CD4-positive, alpha-beta T cell treated with Interleukin-4 for 1 hour (primary cell): ENCODE results near the gene TK1.
"Not testable (repeated sequence)": the region's sequence is repeated elsewhere in the genome, so short reads cannot be mapped to it uniquely, and the experiment has no call there.

Experiments used
- DNase-seq, 2 donors: peaks; one replicate each; pipeline ENCODE4 v3.0.0-alpha.2; 2020 to 2022

TK1 gene, protein sequence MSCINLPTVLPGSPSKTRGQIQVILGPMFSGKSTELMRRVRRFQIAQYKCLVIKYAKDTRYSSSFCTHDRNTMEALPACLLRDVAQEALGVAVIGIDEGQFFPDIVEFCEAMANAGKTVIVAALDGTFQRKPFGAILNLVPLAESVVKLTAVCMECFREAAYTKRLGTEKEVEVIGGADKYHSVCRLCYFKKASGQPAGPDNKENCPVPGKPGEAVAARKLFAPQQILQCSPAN

DNA sequence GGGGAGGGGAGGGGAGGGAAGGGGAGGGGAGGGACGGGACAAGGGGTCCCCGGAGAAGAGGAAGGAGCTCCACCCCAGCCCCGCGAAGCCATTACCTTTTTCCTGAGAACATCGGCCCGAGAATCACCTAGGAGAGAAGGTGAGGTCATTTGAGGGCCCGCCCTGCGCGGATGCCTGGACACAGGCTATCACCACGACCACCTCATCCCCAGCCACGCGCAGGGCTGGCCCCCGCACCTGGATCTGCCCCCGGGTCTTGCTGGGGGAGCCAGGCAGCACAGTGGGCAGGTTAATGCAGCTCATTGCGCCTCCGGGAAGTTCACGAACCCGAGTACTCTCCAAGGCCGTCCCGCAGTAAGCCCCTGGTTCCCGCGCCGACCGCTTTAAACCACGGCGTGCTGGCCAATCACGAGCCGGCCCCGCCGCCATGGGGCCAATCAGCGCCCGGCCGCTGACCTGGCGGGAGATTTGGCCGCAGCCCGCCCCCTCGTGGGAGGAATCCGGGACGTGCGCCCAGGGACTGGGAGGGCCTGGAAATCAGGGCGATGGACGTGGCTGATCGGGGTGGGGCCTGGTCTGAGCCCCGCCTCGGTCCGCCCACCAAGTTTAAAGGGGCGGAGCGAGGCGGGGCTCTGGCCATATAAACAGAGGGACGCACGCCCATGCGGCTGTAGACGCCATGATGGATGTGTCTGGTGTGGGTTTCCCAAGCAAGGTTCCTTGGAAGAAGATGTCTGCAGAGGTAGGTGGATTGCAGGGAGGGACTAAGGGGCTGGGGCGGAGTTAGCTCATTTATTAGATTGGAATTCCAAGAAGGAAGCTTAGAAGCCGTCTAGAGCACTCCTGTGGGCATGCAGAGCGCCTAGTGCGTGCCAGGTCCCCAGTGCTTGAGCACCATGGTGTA, at the start of gene TK1, which contains the start of gene AFMID:
TK1 (minus strand) TSS at position 361 of the 904 bp plus-strand sequence; CDS start at position 303, 58 bp downstream.
AFMID (plus strand) TSS at position 671 of the 904 bp plus-strand sequence; CDS start at position 680, 9 bp downstream.
- DNase-seq, result peak; percentile 88 to 90

DNA sequence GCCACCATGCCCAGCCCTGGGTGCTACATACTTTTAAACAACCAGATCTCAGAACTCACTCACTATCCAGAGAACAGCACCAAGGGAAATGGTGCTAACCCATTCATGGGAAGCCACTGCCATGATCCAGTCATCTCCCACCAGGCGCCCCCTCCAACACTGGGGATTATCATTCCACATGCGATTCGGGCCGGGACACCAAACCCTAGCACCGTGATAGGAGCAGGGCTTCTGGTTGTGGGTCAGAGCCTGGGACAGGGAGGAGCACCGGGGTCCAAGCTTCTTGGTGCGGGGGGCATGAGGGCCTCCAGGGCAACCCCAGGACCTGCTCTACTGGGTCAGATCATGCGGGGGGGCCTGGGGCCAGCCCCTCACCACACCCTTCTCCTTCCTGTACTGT, 49.0 kb upstream of the TK1 start:
- DNase-seq, result no peak

DNA sequence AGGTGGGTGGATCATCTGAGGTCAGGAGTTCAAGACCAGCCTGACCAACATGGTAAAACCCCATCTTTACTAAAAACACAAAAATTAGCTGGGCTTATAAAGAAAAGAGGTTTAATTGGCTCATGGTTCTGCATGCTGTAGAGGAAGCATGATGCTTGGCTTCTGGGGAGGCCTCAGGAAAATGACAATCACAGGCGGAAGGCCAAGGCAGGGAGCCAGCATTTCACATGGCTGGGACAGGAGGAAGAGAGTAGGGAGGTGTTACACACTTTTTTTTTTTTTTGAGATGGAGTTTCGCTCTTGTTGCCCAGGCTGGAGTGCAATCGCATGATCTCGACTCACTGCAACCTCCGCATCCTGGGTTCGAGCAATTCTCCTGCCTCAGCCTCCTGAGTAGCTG, 48.2 kb upstream of the TK1 start:
- not testable (repeated sequence) for DNase-seq

GRCh38 chr17:78234261-78234865, 47.5 kb upstream of the TK1 start:
- no peak for DNase-seq

GRCh38 chr17:78233678-78234077, 46.8 kb upstream of the TK1 start:
- no peak for DNase-seq

DNA sequence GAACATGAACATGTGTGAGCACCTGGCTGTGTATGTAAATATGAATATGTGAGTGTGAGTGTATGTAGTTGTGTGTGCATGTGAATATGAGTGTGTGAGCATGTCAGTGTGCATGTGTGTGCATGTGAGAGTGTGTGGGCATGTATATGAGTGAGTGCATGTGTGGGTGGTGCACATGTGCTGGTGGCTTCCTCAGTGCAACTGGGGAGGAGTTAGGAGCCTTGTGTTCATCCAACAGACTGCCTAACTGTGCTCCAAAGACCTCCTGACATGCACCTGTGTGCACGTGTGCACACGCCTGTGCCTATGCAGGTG, 46.0 kb upstream of the TK1 start:
- no peak for DNase-seq

DNA sequence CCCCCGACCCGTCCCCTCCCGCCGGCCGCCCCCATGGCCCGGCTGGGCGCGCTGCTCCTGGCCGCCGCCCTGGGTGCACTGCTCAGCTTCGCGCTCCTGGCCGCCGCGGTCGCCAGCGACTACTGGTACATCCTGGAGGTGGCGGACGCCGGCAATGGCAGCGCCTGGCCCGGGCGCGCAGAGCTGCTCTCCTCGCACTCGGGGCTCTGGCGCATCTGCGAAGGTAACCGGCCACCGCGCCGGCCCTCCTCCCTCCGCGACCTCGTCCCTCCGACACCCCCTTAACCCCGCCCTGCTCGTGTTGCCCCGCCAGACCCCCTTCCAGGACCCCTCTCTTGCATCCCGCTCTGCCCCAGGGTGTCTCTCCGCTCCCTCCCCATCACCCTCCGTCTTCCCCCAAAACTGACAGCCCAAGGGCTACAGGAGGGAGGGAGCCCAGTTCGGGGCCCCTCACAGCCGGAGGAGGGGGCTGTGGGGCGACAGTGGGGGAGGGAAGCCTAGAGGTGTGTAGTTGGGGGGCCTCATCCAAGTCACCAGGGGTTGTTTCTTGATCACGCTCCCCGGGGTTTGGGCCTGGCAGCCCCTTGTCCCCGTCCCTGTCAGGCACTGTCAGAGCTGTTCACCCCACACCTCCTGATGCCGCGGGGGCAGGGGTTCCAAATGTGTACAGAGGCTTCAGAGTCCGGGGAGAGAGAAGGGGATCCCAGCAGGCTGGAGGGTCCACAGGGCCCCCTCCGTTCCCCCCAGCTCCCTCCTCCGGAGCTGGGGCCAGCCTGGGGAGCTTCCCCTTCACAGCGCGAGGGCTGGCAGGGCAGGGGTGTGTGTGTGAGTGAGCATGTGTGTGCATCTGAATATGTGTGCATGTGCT, 45.4 kb upstream of the TK1 start:
- DNase-seq, result no peak

DNA sequence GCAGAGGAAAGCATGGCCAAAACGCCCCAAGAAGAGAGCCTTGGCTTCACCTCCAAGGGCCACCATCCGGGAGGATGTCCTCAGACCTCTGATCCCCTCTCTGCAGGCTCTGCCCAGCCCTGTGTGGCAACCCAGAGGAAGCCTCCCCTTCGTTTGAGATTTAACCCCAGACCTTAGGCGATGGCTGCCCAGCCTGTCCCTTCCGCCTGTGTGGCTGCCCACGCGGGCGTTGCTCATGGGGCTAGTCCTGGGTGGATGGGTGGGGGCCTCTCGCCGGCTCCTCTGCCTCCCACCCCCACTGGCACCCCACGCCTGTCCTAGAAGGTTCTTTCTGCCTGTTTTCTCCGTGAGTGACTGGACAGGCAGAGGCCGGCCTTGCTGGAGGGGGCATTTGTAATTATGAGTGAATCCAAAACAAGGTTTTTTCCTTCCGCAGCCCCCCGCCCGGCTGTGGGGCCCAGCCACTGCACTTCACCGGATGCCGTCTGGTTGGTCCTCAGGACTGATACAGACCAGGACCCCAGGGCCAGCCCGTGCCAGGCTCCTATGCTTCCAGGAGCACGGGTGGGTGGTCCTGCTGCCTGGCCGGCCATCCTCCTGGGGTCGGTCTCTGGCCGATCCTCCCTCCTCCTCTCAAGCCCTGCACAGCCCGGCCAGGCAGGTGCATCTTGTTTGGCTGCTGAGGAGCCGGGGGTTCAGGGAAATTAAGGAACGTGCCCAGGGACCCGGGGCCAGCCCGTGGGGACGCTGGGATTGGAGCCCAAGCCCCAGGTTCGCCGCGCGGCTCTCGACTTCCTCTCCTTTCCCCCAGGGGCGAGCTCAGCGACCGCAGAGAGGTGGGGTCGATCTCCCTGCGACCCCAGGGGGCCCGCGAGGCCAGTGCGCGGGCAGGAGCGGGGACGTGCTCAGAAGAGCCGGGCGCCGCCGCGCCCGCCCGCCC, 44.4 kb upstream of the TK1 start, which contains the start of gene TMEM235:
TMEM235 (plus strand) TSS at position 636 of the 940 bp plus-strand sequence. CDS start 393 bp downstream, outside the sequence.
- DNase-seq, result no peak

GRCh38 chr17:78230252-78230962, 43.6 kb upstream of the TK1 start:
- DNase-seq, result no peak

DNA sequence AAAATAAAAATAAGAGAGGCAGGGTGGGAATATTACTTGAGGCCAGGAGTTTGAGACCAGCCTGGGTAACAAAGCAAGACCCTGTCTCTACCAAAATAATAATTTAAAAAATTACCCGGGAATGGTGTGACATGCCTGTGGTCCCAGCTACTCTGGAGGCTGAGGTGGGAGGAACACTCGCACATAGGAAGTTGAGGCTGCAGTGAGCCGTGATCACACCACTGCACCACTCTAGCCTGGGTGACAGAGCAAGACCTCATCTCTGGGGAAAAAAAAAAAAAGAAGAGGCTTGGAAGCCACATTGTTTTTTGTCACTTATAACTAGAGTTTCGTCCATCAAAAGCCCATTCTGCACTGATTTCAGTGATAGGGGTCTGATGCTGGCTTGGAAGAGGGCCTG, 41.3 kb upstream of the TK1 start:
- no peak for DNase-seq

DNA sequence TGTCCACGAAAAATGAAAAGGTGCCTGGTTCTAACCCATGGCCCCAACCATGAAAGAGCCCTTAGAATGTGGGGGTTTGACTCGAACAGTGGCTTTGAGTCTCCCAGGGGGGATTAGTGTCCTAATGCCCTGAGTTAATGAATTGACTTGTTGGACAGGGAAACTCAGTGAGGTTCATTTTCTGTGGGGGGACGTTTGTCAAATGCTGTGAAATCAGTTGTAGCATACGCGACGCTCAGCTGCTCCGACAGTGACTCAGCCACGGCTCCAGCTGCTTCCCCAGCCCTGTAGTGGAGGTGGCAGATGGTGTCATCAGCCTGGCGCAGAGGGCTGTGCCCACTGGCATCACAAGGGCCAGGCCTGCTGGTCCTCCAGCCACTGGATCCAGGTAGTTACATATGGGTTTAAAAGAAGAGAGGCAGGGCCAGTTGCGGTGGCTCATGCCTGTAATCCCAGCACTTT, 40.6 kb upstream of the TK1 start:
- peak in 1 of 2 donors; percentile 28 for DNase-seq

DNA sequence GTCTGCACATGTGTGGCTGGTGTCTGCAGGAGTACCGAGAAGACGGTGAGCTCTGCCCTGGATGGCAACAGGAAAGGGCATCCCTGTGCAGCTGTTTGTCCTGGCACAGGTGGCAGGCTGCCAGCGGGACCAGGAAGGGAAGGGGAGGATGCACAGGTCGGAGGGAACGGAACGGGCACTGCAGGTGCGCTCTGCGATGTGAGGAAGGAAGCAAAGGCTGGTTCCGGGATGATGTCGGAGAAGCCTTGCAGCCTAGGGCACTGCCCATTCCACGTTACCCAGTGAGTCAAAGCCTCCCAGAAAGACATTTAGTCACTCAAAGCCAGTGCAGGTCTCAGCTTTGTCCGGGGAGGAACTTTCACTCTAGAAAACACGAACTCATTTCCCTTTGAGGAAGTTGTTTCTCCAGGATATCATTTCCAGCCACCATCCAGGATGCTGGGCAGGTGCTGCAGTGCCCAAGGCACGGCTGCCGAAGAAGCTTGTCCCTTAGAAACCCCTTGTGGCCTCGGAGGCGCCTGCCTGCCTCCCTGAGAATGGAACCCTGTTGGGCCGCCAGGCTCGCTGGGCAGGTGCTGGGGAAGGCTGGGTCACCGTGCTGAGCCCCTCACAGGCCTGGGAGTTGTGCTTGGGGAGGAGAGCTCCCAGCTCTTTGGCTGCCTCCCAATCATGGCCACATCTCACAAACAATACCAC, 40.1 kb upstream of the TK1 start:
- peak in 1 of 2 donors; percentile 19 for DNase-seq

DNA sequence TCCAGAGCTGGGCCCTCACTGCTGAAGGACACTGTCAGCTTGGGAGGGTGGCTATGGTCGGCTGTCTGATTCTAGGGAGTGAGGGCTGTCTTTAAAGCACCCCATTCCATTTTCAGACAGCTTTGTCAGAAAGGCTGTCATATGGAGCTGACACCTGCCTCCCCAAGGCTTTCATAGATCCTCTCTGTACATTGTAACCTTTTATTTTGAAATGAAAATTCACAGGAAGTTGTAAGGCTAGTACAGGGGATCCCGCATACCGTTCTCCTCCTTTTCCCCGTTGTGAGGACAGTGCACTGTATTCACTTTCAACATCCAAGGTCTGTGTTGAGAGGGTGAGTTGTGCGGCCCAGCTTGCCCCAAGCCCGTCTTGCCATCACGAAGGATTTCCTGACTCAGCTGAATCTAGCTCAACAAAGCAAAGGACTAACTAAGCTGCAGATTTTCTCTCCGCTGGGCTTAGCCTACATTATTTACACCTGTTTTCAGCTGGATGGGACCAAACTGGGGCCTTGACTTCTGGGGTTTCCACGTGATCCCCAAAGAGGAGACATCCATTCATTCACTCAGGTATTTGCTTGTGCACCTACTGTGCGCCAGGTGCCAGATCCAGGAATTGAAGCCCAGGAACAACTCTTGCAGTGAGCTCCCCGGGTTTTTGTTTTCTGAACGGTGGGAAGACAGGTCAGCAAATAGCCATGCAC, 39.4 kb upstream of the TK1 start:
- no peak for DNase-seq

GRCh38 chr17:78225088-78225865, 38.4 kb upstream of the TK1 start:
- DNase-seq, result no peak

GRCh38 chr17:78224231-78225087, 37.6 kb upstream of the TK1 start:
- DNase-seq, result no peak

DNA sequence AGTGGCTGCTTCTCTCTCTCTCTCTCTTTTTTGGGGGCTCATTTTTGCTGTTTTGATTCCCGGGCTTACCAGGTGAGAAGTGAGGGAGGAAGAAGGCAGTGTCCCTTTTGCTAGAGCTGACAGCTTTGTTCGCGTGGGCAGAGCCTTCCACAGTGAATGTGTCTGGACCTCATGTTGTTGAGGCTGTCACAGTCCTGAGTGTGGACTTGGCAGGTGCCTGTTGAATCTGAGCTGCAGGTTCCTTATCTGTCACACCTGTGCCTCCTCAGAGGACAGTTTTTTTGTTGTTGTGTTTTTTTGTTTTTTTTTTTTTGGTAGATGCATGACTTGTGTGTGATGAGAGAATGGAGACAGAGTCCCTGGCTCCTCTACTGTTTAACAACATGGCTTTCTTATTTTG, 36.9 kb upstream of the TK1 start:
- no peak for DNase-seq

GRCh38 chr17:78223061-78223460, 36.2 kb upstream of the TK1 start:
- no peak for DNase-seq
